DOHH2 (cell line): Measurements from ENCODE around the gene TMEM184A.

Experiments
- EZH2phosphoT487 ChIP-seq: fragments of 200-600 bp; sonication (generic); IDR thresholded peaks from 2 replicates; pipeline ENCODE4 v1.6.1; 2017; ENCODE audit warnings: borderline replicate concordance, mild to moderate bottlenecking, antibody characterized with exemption, low read length, moderate library complexity, mixed read lengths
- TF ChIP-seq, protein P1 (sequence below): fragments of 200-600 bp; sonication (generic); IDR thresholded peaks from one replicate; pipeline ENCODE4 v1.5.1; 2014; ENCODE audit warnings: antibody characterized with exemption, mild to moderate bottlenecking, low read depth, low read length; ENCODE audit not compliant: poor library complexity, severe bottlenecking

DNA sequence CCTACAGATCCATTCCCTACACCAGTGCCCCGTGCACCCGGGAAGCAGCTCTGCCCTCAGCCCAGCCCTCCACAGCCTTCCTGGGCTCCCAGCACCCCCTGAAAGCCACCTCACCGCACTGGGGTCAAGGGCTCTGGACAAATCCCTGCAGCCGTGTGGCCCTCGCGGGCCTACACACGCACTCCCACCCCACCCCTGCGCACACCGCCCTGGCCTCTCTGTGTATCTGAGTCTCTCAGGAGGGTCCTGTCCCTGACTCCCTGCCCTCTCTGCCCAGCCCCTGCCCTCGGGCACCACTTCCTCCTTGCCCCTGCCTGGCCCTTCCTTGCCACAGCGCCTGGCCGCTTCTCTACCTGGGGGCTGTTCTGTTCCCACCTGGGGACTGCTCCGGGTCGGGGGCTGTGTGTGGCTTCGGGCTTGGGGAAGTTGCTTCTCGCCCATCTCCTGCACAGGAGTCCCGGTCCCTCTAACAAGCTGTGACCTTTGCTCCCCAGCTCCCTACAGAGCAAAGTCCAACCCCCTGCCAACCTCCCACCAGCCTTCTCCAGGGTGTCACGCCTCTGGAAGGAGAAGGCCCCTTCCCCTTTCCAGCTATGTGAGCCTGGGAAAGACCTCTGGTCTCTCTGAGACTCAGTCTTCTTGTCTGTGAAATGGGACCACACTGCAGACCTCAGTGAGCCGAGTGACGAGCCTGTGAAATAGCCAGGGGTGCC lies 1.5 kb downstream of the TMEM184A start:
- TF ChIP-seq, protein P1, sequence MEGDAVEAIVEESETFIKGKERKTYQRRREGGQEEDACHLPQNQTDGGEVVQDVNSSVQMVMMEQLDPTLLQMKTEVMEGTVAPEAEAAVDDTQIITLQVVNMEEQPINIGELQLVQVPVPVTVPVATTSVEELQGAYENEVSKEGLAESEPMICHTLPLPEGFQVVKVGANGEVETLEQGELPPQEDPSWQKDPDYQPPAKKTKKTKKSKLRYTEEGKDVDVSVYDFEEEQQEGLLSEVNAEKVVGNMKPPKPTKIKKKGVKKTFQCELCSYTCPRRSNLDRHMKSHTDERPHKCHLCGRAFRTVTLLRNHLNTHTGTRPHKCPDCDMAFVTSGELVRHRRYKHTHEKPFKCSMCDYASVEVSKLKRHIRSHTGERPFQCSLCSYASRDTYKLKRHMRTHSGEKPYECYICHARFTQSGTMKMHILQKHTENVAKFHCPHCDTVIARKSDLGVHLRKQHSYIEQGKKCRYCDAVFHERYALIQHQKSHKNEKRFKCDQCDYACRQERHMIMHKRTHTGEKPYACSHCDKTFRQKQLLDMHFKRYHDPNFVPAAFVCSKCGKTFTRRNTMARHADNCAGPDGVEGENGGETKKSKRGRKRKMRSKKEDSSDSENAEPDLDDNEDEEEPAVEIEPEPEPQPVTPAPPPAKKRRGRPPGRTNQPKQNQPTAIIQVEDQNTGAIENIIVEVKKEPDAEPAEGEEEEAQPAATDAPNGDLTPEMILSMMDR = no peak
- no peak for TF ChIP-seq EZH2phosphoT487
